Subcutaneous adipose tissue (tissue), 4 donors: ENCODE measurements around the gene PXYLP1. TPM values are rescaled to one million over a fixed set of nuclear protein-coding genes. Genes with fewer than 3 reads are reported as not detected.

Experiments used
- total RNA-seq, 4 donors: library from RNA; depleted of rRNA; stranded (reverse); fragments of >200 nt; gene quantifications; one replicate each; pipeline ENCODE4 v1.1.0, GENCODE V29; 2016
- TF ChIP-seq, protein P1 (sequence below): fragments of 450-650 bp; IDR thresholded peaks from one replicate; pipeline ENCODE4 v1.5.1; 2016; ENCODE audit warnings: low read depth, mild to moderate bottlenecking, control low read depth, antibody characterized with exemption, moderate library complexity

PXYLP1 gene
- total RNA-seq, 4 donors from 2014 or later: 5.4 to 12.8 (median 9.6) TPM

DNA sequence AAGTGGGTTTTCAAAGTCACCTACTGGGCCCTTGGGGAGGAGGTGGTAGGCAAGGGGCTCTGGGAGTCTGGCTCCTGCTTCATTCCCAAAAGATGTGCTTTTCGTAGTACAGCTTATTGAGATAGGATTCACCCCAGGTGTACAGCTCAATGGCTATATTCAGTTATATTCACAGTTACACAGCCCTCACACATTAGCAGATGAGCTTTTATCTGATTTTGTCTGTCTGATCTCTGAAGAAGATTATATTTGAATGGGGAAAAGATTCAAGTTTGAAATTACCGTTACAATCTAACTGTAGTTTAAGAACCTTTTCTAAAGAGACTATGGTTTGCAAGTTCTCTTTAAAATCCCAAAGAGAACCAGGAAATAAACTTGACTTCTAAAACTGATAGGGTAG is 27.3 kb downstream of the PXYLP1 start:
- TF ChIP-seq, protein P1, sequence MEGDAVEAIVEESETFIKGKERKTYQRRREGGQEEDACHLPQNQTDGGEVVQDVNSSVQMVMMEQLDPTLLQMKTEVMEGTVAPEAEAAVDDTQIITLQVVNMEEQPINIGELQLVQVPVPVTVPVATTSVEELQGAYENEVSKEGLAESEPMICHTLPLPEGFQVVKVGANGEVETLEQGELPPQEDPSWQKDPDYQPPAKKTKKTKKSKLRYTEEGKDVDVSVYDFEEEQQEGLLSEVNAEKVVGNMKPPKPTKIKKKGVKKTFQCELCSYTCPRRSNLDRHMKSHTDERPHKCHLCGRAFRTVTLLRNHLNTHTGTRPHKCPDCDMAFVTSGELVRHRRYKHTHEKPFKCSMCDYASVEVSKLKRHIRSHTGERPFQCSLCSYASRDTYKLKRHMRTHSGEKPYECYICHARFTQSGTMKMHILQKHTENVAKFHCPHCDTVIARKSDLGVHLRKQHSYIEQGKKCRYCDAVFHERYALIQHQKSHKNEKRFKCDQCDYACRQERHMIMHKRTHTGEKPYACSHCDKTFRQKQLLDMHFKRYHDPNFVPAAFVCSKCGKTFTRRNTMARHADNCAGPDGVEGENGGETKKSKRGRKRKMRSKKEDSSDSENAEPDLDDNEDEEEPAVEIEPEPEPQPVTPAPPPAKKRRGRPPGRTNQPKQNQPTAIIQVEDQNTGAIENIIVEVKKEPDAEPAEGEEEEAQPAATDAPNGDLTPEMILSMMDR: no peak

DNA sequence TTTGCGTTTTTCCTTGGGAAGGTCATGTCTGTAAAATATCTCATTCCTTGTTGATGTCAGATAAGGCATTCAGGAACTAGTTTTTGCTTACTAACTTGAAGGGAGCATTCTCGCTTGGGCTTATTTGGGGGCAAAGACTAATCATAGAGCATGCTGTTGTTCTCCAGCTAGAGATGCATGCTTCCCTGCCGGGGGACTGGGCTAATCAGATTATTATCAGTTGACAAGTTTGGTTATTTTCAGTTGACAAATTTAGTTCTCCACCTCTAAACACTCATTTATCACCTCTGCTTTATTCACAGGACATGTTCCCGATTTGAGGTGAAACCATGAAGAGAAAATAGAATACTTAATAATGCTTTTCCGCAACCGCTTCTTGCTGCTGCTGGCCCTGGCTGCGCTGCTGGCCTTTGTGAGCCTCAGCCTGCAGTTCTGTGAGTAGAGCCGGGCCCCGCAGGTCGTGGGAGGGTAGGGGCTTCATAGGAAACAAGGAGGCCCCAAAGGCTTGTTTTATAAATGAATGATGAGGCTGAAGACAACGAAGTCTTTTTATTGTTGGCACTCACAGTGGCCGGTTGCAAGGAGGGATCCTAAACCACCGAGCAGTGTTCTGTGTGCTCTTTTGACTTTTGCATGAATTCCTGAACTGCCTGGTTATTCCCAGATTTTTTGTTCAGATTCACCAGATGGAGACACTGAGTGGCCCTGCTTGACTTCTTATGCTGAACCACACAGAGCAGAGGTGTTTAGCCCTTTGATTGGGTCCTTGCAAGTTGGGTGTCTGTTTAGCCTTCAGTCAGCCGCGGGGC is 28.4 kb downstream of the PXYLP1 start:
- TF ChIP-seq, protein P1: no peak

DNA sequence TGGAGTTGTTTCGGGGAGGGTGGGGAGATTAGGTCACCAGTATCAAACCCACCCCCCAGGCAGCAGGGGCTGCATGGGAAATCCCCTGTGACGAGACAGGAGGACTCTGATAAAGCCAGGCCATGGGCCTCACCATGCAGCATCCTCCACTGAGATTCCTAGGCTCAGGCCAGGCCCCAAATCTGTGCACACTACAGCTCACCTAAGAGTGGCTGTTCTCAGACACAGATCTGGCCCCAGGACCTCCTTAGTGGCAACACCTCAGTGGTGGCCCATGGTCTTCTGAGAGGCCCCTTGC is 29.0 kb downstream of the PXYLP1 start:
- TF ChIP-seq, protein P1: no peak

DNA sequence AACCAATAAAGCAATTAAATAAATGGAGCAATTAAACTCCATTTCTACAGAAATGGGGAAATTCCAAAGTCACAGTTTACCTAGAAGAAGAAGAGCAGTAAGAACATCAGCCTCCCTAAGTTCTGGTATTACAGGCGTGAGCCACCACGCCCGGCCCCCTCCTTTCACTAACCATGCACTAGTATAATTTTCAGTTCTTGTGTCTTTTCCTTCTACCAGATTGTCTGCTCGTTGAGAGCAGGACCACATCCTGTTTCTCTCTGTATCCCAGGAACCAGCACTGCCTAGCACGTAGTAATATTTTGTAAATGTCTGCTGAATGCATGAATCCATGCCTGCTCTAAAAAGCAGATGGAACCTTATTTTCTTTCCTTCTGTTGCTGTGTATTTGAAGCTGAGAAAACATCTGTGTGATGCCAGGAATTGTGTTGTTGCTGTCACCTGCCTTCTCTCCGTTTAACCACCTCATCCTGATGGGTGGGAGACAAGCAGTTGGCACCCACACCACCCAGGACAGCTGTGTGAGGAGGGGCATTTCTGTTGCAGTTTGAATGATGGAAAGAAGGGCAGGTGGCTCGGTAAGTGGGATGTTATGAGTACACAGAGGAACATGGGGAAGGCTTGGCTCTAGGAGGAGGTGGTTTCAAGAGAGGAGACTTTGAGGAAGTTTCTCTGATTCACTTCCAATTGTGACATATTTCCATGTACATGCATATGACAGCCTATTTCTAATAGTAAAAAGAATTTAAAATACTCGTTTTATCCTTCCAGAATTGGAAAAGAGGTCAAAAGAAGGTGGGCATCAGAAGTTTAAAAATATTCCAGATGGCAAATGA is 30.1 kb downstream of the PXYLP1 start:
- TF ChIP-seq, protein P1: no peak

DNA sequence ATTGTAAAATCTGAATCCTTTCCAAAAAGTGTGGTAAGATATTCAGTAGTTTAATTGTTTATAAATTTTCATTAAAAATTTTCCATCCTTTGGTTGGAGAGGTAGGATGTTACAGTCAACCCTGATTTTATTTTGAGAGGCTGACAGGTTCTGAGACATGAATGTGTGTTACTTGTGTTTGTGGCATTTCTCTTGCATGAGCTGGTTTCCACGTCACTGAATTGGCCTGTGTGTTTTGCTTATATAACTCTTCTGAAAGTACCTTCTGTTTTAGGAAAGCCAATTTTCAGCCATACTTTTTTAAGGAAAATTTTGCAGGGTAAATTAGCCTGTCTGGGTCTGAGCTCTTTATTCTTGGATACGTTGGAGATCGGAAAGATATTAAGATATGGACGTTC is 30.7 kb downstream of the PXYLP1 start:
- TF ChIP-seq, protein P1: no peak

DNA sequence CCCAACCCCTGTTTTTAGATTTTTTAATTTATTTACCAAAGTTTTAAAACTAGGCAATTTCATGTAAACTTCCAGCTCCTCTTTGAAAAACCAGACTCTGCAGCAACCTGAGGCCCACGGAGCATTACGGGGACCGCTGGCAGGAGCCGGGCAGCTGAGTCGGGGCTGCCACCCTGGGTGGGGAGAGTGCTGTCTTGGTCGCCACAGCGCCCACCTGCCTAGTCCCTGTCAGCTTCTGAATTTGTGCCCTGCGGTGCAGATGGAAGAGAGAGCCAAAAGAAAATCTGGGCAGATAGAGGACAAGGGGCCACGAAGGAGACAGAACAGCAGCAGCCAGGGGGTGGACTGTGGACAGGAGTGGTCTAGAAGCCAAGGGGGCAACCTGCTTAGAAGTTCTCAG is 34.6 kb downstream of the PXYLP1 start:
- TF ChIP-seq, protein P1: no peak

DNA sequence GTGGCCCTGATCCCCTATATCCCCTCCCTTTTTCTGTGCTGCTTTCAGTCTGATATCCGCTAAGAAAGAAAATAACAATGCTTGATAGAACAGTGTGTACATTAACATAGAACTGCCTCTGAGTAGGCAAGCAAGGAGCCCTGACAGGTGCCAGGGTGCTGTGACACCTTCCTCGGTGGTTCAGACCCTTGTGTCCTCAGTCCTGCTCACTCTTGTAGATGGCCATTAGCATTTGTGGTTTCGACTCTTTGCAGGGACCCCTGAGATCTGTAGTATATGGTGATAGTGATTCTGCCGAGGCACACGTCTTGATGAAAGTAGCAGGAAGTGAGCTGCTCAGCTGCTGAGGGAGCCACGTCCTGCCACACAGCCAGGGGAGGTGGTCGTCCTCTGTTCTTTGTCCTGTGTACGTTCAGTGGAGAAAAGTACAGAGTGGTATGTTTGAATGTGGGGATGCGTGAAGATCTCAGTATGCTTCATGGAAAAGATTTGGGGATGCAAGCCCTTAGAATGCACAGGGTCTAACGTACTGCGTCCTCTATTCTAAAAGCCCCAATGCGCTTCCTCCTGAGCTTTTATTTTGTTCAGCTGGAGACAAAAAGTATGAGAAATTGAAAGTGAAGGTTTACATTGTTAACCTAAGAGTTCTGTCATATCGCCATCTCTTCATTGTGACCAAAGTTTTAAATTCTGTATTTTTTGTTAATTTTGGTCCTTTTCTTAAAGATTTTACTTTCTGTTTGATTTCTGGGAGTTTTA is 35.4 kb downstream of the PXYLP1 start:
- TF ChIP-seq, protein P1: no peak
